ENCODE measurements around the gene IAH1. TPM values are rescaled to one million over a fixed set of nuclear protein-coding genes. Genes with fewer than 3 reads are reported as not detected.

IAH1 gene, protein sequence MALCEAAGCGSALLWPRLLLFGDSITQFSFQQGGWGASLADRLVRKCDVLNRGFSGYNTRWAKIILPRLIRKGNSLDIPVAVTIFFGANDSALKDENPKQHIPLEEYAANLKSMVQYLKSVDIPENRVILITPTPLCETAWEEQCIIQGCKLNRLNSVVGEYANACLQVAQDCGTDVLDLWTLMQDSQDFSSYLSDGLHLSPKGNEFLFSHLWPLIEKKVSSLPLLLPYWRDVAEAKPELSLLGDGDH
- total RNA-seq (10 to 100 TPM; 45.6 to 52.2 TPM), polyA plus RNA-seq (10 to 100 TPM; 64.9 to 72.9 TPM)
- long read RNA-seq, donor 1, transcript IAH1-215 (6 exons, 1,266 nt), result major isoform, 45 of 69 reads
- long read RNA-seq, donor 1, transcript IAH1-202 (5 exons, 2,137 nt), result minor isoform, 8 of 69 reads
- long read RNA-seq, donor 1, partial matches to known transcripts, result 2 of 69 reads
- long read RNA-seq, donor 1, other reads (novel, unspliced or antisense), result 13 of 69 reads
- long read RNA-seq, donor 2, transcript IAH1-215 (6 exons, 1,266 nt), result major isoform, 16 of 27 reads
- long read RNA-seq, donor 2, partial matches to known transcripts, result 1 of 27 reads
- long read RNA-seq, donor 2, other reads (novel, unspliced or antisense), result 7 of 27 reads

DNA sequence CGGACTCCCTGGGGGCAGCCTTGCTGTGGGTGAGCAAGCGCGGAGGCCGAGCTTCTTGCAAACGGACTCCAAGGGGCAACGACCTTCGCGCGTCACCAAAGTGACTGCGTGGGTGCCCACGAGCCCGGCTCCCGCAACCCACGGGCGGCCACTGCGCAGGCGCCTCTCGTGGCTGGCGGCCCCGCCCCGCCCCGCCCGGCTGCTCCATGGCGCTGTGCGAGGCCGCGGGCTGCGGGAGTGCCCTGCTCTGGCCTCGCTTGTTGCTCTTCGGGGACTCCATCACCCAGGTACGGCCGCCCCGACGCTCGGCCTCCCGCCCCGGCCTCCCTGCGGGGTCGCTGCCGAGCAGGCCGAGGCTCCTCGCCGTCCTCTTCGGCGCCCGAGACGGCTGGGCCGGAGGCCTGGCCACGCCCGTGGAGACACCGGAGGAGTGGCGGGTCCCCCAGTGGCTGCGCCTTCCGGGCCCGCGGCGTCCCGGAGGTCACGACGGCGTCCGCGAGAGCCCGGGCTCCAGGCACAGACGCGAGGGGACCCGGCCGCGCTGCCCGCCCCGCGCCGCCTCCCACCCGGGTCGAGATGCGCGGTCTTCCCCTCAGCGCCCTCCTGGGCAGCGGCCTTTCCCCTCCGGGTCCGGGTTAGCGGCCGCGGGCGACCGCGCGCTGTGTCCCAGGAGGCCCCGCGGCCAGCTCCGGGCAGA is at the start of gene IAH1:
Gene IAH1, plus strand, starts transcription at position 191 of the 697 bp plus-strand sequence. Its CDS starts 16 bp downstream, at position 207.
- Histone ChIP-seq H3K9me3 (ENCODE audit: control insufficient read depth, low read length) (no peaks in the 10 kb centered on the region), H3K27me3 (ENCODE audit: control insufficient read depth in 1 of 2, insufficient read depth in 2 of 2, low read length in 1 of 2) (no peaks in the 10 kb centered on the region), H3K4me3 (ENCODE audit: low read length in 2 of 2) (peak within 1 kb of the TSS; percentile 60 to 67), H3K27ac (ENCODE audit: low read depth in 1 of 2, low read length in 2 of 2) (peak within 1 kb of the TSS; percentile 8 to 66), H3K4me1 (ENCODE audit: control insufficient read depth in 1 of 2, insufficient read depth in 2 of 2, low read length in 2 of 2) (peaks cover 0 to 3% of the 10 kb centered on the region in 2 donors), H3K36me3 (ENCODE audit: control insufficient read depth in 1 of 2, insufficient read depth in 2 of 2, low read length in 1 of 2) (no peaks in the 10 kb centered on the region)
- ATAC-seq (ENCODE audit: low FRiP score) (peak; percentile 88), DNase-seq (peak; percentile 75 to 90)
- WGBS, 2 donors, result 0 to 1% methylated on average over 44 to 91 of the region's 91 CpGs
- intact Hi-C loops (cut with DNase I), result loop anchor here in 1 of 2 donors (5.0 kb wide), 2 partner anchors 52 to 158 kb away; partner anchors contain the start of genes CPSF3, ITGB1BP1 and YWHAQ

GRCh38 chr2:9428965-9429577 is 45.3 kb upstream of the IAH1 start:
- Histone ChIP-seq H3K4me3 (ENCODE audit: low read length in 2 of 2) (no peak overlapping the region), H3K27me3 (ENCODE audit: control insufficient read depth in 1 of 2, insufficient read depth in 2 of 2, low read length in 1 of 2) (no peaks in the 10 kb centered on the region), H3K27ac (ENCODE audit: low read depth in 1 of 2, low read length in 2 of 2) (no peak overlapping the region), H3K9me3 (ENCODE audit: control insufficient read depth, low read length) (no peaks in the 10 kb centered on the region), H3K4me1 (ENCODE audit: control insufficient read depth in 1 of 2, insufficient read depth in 2 of 2, low read length in 2 of 2) (no peaks in the 10 kb centered on the region), H3K36me3 (ENCODE audit: control insufficient read depth in 1 of 2, insufficient read depth in 2 of 2, low read length in 1 of 2) (no peaks in the 10 kb centered on the region)
- DNase-seq (no peak), ATAC-seq (ENCODE audit: low FRiP score) (no peak)
- intact Hi-C loops (cut with DNase I), result no loop called here
- 74 to 84% methylated on average over 5 of the region's 5 CpGs for WGBS, 2 donors

GRCh38 chr2:9430316-9431293 is 43.7 kb upstream of the IAH1 start:
- Histone ChIP-seq H3K4me3 (ENCODE audit: low read length in 2 of 2) (no peak overlapping the region), H3K4me1 (ENCODE audit: control insufficient read depth in 1 of 2, insufficient read depth in 2 of 2, low read length in 2 of 2) (no peaks in the 10 kb centered on the region), H3K27me3 (ENCODE audit: control insufficient read depth in 1 of 2, insufficient read depth in 2 of 2, low read length in 1 of 2) (no peaks in the 10 kb centered on the region), H3K9me3 (ENCODE audit: control insufficient read depth, low read length) (no peaks in the 10 kb centered on the region), H3K27ac (ENCODE audit: low read depth in 1 of 2, low read length in 2 of 2) (no peak overlapping the region), H3K36me3 (ENCODE audit: control insufficient read depth in 1 of 2, insufficient read depth in 2 of 2, low read length in 1 of 2) (peaks cover 0 to 1% of the 10 kb centered on the region in 2 donors)
- 58 to 60% methylated on average over 2 of the region's 2 CpGs for WGBS, 2 donors
- intact Hi-C loops (cut with DNase I), result no loop called here
- ATAC-seq (ENCODE audit: low FRiP score), result no peak
- DNase-seq, result no peak

GRCh38 chr2:9434489-9434888 is 39.9 kb upstream of the IAH1 start:
- Histone ChIP-seq H3K9me3 (ENCODE audit: control insufficient read depth, low read length) (no peaks in the 10 kb centered on the region), H3K4me3 (ENCODE audit: low read length in 2 of 2) (no peak overlapping the region), H3K27ac (ENCODE audit: low read depth in 1 of 2, low read length in 2 of 2) (no peak overlapping the region), H3K36me3 (ENCODE audit: control insufficient read depth in 1 of 2, insufficient read depth in 2 of 2, low read length in 1 of 2) (peaks cover 0 to 4% of the 10 kb centered on the region in 2 donors), H3K4me1 (ENCODE audit: control insufficient read depth in 1 of 2, insufficient read depth in 2 of 2, low read length in 2 of 2) (no peaks in the 10 kb centered on the region), H3K27me3 (ENCODE audit: control insufficient read depth in 1 of 2, insufficient read depth in 2 of 2, low read length in 1 of 2) (no peaks in the 10 kb centered on the region)
- no peak for DNase-seq
- 55 to 60% methylated on average over 2 of the region's 2 CpGs for WGBS, 2 donors
- intact Hi-C loops (cut with DNase I), result no loop called here
- ATAC-seq (ENCODE audit: low FRiP score), result no peak

DNA sequence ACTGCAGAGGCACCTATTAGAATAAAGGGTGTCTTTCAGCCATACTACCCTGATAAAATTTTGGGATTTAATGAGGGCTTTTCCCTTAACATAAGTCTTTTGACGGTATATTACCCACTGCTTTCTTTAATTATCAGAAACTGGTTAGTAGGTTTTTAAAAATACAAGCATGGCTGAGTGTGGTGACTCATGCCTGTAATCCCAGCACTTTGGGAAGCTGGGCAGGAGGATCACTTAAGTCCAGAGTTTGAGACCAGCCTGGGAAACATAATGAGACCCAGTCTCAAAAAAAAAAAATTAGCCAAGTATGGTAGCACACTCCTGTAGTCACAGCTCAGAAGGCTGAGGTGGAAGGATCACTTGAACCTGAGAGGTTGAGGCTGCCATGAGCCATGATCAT is 34.8 kb upstream of the IAH1 start:
- no peak overlapping the region for H3K27ac ChIP-seq (ENCODE audit: low read depth in 1 of 2, low read length in 2 of 2)
- no peak for DNase-seq
- no peaks in the 10 kb centered on the region for H3K9me3 ChIP-seq (ENCODE audit: control insufficient read depth, low read length)
- no peaks in the 10 kb centered on the region for H3K27me3 ChIP-seq (ENCODE audit: control insufficient read depth in 1 of 2, insufficient read depth in 2 of 2, low read length in 1 of 2)
- ATAC-seq (ENCODE audit: low FRiP score), result no peak
- WGBS, 2 donors, result 98 to 100% methylated on average over 1 of the region's 1 CpG
- H3K4me3 ChIP-seq (ENCODE audit: low read length in 2 of 2), result no peak overlapping the region
- H3K4me1 ChIP-seq (ENCODE audit: control insufficient read depth in 1 of 2, insufficient read depth in 2 of 2, low read length in 2 of 2), result no peaks in the 10 kb centered on the region
- intact Hi-C loops (cut with DNase I), result no loop called here
- H3K36me3 ChIP-seq (ENCODE audit: control insufficient read depth in 1 of 2, insufficient read depth in 2 of 2, low read length in 1 of 2), result peaks cover 0 to 8% of the 10 kb centered on the region in 2 donors

- WGBS, 2 donors, result 95 to 97% methylated on average over 1 of the region's 1 CpG
- Histone ChIP-seq H3K4me1 (ENCODE audit: control insufficient read depth in 1 of 2, insufficient read depth in 2 of 2, low read length in 2 of 2) (no peaks in the 10 kb centered on the region), H3K4me3 (ENCODE audit: low read length in 2 of 2) (no peak overlapping the region), H3K27ac (ENCODE audit: low read depth in 1 of 2, low read length in 2 of 2) (no peak overlapping the region), H3K36me3 (ENCODE audit: control insufficient read depth in 1 of 2, insufficient read depth in 2 of 2, low read length in 1 of 2) (peaks cover 0 to 8% of the 10 kb centered on the region in 2 donors), H3K9me3 (ENCODE audit: control insufficient read depth, low read length) (no peaks in the 10 kb centered on the region), H3K27me3 (ENCODE audit: control insufficient read depth in 1 of 2, insufficient read depth in 2 of 2, low read length in 1 of 2) (no peaks in the 10 kb centered on the region)
- no peak for DNase-seq
- intact Hi-C loops (cut with DNase I), result no loop called here
- no peak for ATAC-seq (ENCODE audit: low FRiP score)
Measured at GRCh38 chr2:9440058-9440727, 34.2 kb upstream of the IAH1 start.

- intact Hi-C loops (cut with DNase I), result no loop called here
- peaks cover 0 to 8% of the 10 kb centered on the region in 2 donors for H3K36me3 ChIP-seq (ENCODE audit: control insufficient read depth in 1 of 2, insufficient read depth in 2 of 2, low read length in 1 of 2)
- ATAC-seq (ENCODE audit: low FRiP score), result no peak
Measured at GRCh38 chr2:9441556-9441955, 32.8 kb upstream of the IAH1 start.

More at GRCh38 chr2:9441556-9441955, 32.8 kb upstream of the IAH1 start:
- DNase-seq, result no peak
- Histone ChIP-seq H3K4me3 (ENCODE audit: low read length in 2 of 2) (no peak overlapping the region), H3K27me3 (ENCODE audit: control insufficient read depth in 1 of 2, insufficient read depth in 2 of 2, low read length in 1 of 2) (no peaks in the 10 kb centered on the region), H3K4me1 (ENCODE audit: control insufficient read depth in 1 of 2, insufficient read depth in 2 of 2, low read length in 2 of 2) (no peaks in the 10 kb centered on the region), H3K27ac (ENCODE audit: low read depth in 1 of 2, low read length in 2 of 2) (no peak overlapping the region), H3K9me3 (ENCODE audit: control insufficient read depth, low read length) (no peaks in the 10 kb centered on the region)
- WGBS, 2 donors, result 32 to 35% methylated on average over 3 of the region's 3 CpGs
